HCT116 (cell line): ENCODE data around the gene KISS1R. TPM values are rescaled to one million over a fixed set of nuclear protein-coding genes. Genes with fewer than 3 reads are reported as not detected.

Experiments used
- ATAC-seq: fragments of 200-7000 bp; cut with Tn5 transposase; 2 replicates; pipeline ENCODE4 v1.9.1; 2020; ENCODE audit warnings: mild to moderate bottlenecking, moderate library complexity
- BruUV-seq: library from RNA; stranded (reverse); fragments of 400-500 nt; replicated peaks from 2 replicates; lab custom pipeline; 2021; lab: Mats Ljungman, UMichigan
- CTCF ChIA-PET: fragments of 300-600 bp; sonication (Branson Sonifier 250); formaldehyde crosslinking; loops from one replicate; lab custom pipeline; 2021; ENCODE audit warnings: antibody characterized with exemption; lab: Charles Lee
- POLR2A ChIA-PET: fragments of 300-600, 350-600 bp; sonication (Branson Sonifier 250); formaldehyde crosslinking; loops from one replicate; lab custom pipeline; 2021; ENCODE audit warnings: antibody characterized with exemption; lab: Charles Lee
- RAD21 ChIA-PET, 2 experiments: fragments of 300-600 bp; sonication (Branson Sonifier 250); formaldehyde crosslinking; loops; one replicate each; lab custom pipeline; 2023; ENCODE audit warnings: low total read pairs in 2 of 2; ENCODE audit not compliant: uncharacterized antibody in 2 of 2, unreplicated experiment in 2 of 2, low non-redundant PET in 1 of 2; lab: Charles Lee
- DNase-seq: peaks from one replicate; pipeline ENCODE4 v3.0.0-alpha.2; 2010; ENCODE audit warnings: low read depth, low spot score
- H2AFZ ChIP-seq: fragments of 200-600 bp; shearing (Covaris generic), sonication (generic); 2 replicates; pipeline ENCODE4 v1.6.1; 2017; ENCODE audit warnings: low read depth, mixed run types, mixed read lengths, antibody characterized with exemption, low read length; ENCODE audit not compliant: poor library complexity, severe bottlenecking
- H3K27ac ChIP-seq: 2 replicates; pipeline ENCODE4 v1.5.1; 2012; ENCODE audit warnings: low read depth, low read length
- H3K27me3 ChIP-seq: fragments of 200-600 bp; sonication (generic); 2 replicates; pipeline ENCODE4 v1.6.1; 2016; ENCODE audit warnings: mixed run types, low read length, mixed read lengths; ENCODE audit not compliant: insufficient read depth
- H3K36me3 ChIP-seq, 2 experiments: fragments of 200-500 bp in 1 of 2; fragments of 200-600 bp in 1 of 2; sonication (Bioruptor generic) in 1 of 2; sonication (generic) in 1 of 2; 2 replicates each; pipeline versions ENCODE4 v1.5.1 to v1.6.1; 2014 to 2016; ENCODE audit warnings: low read length in 2 of 2, inconsistent platforms in 1 of 2, mixed read lengths in 1 of 2, mixed run types in 1 of 2; ENCODE audit not compliant: insufficient read depth in 2 of 2, control insufficient read depth in 1 of 2
- H3K4me1 ChIP-seq, 2 experiments: fragments of 200-600 bp in 1 of 2; sonication (generic) in 1 of 2; 2 replicates each; pipeline versions ENCODE4 v1.5.1 to v1.6.1; 2012 to 2017; ENCODE audit warnings: low read length in 2 of 2, inconsistent platforms in 1 of 2, mild to moderate bottlenecking in 1 of 2, mixed read lengths in 1 of 2, mixed run types in 1 of 2, moderate library complexity in 1 of 2; ENCODE audit not compliant: insufficient read depth in 2 of 2, control insufficient read depth in 1 of 2
- H3K4me2 ChIP-seq: fragments of 200-600 bp; sonication (generic); 2 replicates; pipeline ENCODE4 v1.6.1; 2017; ENCODE audit warnings: mixed run types, low read length, mixed read lengths
- H3K4me3 ChIP-seq, 2 experiments: fragments of 200-600 bp in 1 of 2; sonication (generic) in 1 of 2; replicated peaks in 1 of 2; 2 replicates each; pipeline ENCODE4 v1.5.1; 2011 to 2016; ENCODE audit warnings: low read length in 2 of 2, control low read depth in 1 of 2, low read depth in 1 of 2, mild to moderate bottlenecking in 1 of 2, mixed read lengths in 1 of 2, mixed run types in 1 of 2
- H3K79me2 ChIP-seq: fragments of 200-600 bp; sonication (generic); 2 replicates; pipeline ENCODE4 v1.6.1; 2017; ENCODE audit warnings: mild to moderate bottlenecking, mixed run types, low read length, moderate library complexity, mixed read lengths; ENCODE audit not compliant: insufficient read depth
- H3K9ac ChIP-seq: fragments of 200-600 bp; sonication (generic); 2 replicates; pipeline ENCODE4 v1.6.1; 2016; ENCODE audit warnings: low read length, mixed read lengths
- H3K9me2 ChIP-seq: fragments of 200-600 bp; sonication (generic), shearing (Covaris generic); 2 replicates; pipeline ENCODE4 v1.6.1; 2017; ENCODE audit warnings: mixed run types, mild to moderate bottlenecking, moderate library complexity; ENCODE audit not compliant: insufficient read depth
- H3K9me3 ChIP-seq, 2 experiments: fragments of 200-500 bp in 1 of 2; fragments of 200-600 bp in 1 of 2; sonication (Bioruptor generic) in 1 of 2; sonication (generic) in 1 of 2; 2 replicates each; pipeline ENCODE4 v1.6.1; 2014 to 2017; ENCODE audit warnings: low read length in 2 of 2, mixed read lengths in 2 of 2, inconsistent platforms in 1 of 2, low read depth in 1 of 2, mild to moderate bottlenecking in 1 of 2, mixed run types in 1 of 2, moderate library complexity in 1 of 2; ENCODE audit not compliant: control insufficient read depth in 1 of 2, insufficient read depth in 1 of 2
- H4K20me1 ChIP-seq: fragments of 200-600 bp; sonication (generic), shearing (Covaris generic); 2 replicates; pipeline ENCODE4 v1.6.1; 2017; ENCODE audit warnings: mixed run types, mild to moderate bottlenecking, moderate library complexity; ENCODE audit not compliant: insufficient read depth
- CEBPB ChIP-seq: IDR thresholded peaks from 2 replicates; pipeline ENCODE4 v1.6.1; 2012; ENCODE audit warnings: low read depth
- EZH2phosphoT487 ChIP-seq: fragments of 200-600 bp; IDR thresholded peaks from 2 replicates; pipeline ENCODE4 v1.6.1; 2018; ENCODE audit warnings: antibody characterized with exemption, borderline replicate concordance
- JUND ChIP-seq: IDR thresholded peaks from 2 replicates; pipeline ENCODE4 v1.6.1; 2012
- POLR2AphosphoS5 ChIP-seq: IDR thresholded peaks from 2 replicates; pipeline ENCODE4 v1.6.1; 2011; ENCODE audit warnings: mild to moderate bottlenecking, low read depth, low read length, moderate library complexity
- SIN3A ChIP-seq: IDR thresholded peaks from 2 replicates; pipeline ENCODE4 v1.6.1; 2012; ENCODE audit warnings: low read depth
- SP1 ChIP-seq: IDR thresholded peaks from 2 replicates; pipeline ENCODE4 v1.6.1; 2012; ENCODE audit warnings: low read depth
- TCF7L2 ChIP-seq: IDR thresholded peaks from 2 replicates; pipeline ENCODE4 v1.7.0; 2011; ENCODE audit warnings: borderline replicate concordance, inconsistent platforms; ENCODE audit not compliant: insufficient read depth, insufficient read length; ENCODE audit errors: extremely low read depth
- YY1 ChIP-seq: IDR thresholded peaks from 2 replicates; pipeline ENCODE4 v1.6.1; 2011; ENCODE audit warnings: low read length, low read depth, moderate library complexity, mild to moderate bottlenecking; ENCODE audit not compliant: insufficient replicate concordance; ENCODE audit errors: extremely low read depth
- ZFX ChIP-seq: fragments of 450-650 bp; IDR thresholded peaks from 2 replicates; pipeline ENCODE4 v1.6.1; 2017
- intact Hi-C: fragments of 100-400 bp; cut with micrococcal nuclease; formaldehyde crosslinking; loops from 2 replicates; pipeline ENCODE4 v1.10.0; 2022
- total RNA-seq: library from RNA; stranded (reverse); gene quantifications from one replicate; pipeline ENCODE4 v1.2.1, GENCODE V29; 2021; ENCODE audit not compliant: unreplicated experiment

The KISS1R gene
- total RNA-seq, 1 experiment from 2014 or later: 5.9 TPM

- Histone ChIP-seq H3K4me3 (no peak overlapping the region), H2AFZ (no peak overlapping the region), H3K4me2 (no peak overlapping the region), H3K9me3 (no peaks in the 10 kb centered on the region), H3K4me1 (peaks cover 8 to 39% of the 10 kb centered on the region in 2 experiments), H3K79me2 (no peaks in the 10 kb centered on the region), H3K27me3 (no peaks in the 10 kb centered on the region)
- ChIA-PET POLR2A (no interaction called here), CTCF (interaction anchor here (1.0 kb wide), 1 partner anchor 149 kb away, joined by 3 read pairs; no protein-coding TSS in a partner anchor)
- no TSS peak for BruUV-seq
- ATAC-seq: no peak
- TF ChIP-seq SIN3A: no peak
- no peak for TF ChIP-seq EZH2phosphoT487
- no peak for TF ChIP-seq SP1
- peak; percentile 39; the same call in 1 of the 2 replicates for TF ChIP-seq ZFX
- TF ChIP-seq JUND: no peak
- TF ChIP-seq CEBPB: no peak
- TF ChIP-seq, all 23 proteins: peak for 1
- intact Hi-C loops: loop anchor here (2.0 to 10.0 kb wide), 2 partner anchors 63 to 265 kb away; no protein-coding TSS in a partner anchor
- DNase-seq: no peak
- Histone ChIP-seq H3K9me2 (no peaks in the 10 kb centered on the region), H3K9ac (no peak overlapping the region), H4K20me1 (no peaks in the 10 kb centered on the region), H3K36me3 (no peaks in the 10 kb centered on the region), H3K27ac (no peak overlapping the region; the same call in 1 of the 2 replicates)
- RAD21 ChIA-PET: interaction anchor here in 1 of 2 experiments (0.6 kb wide), 1 partner anchor 162 kb away, joined by 5 read pairs; no protein-coding TSS in a partner anchor
Measured at GRCh38 chr19:919199-920050, 2.3 kb downstream of the KISS1R start.

GRCh38 chr19:920051-920864, 3.1 kb downstream of the KISS1R start:
- DNase-seq: no peak
- Histone ChIP-seq H3K4me2 (no peak overlapping the region), H2AFZ (no peak overlapping the region), H3K36me3 (no peaks in the 10 kb centered on the region), H3K27ac (no peak overlapping the region), H4K20me1 (no peaks in the 10 kb centered on the region), H3K27me3 (no peaks in the 10 kb centered on the region), H3K4me3 (no peak overlapping the region), H3K9ac (no peak overlapping the region), H3K4me1 (peaks cover 8 to 47% of the 10 kb centered on the region in 2 experiments), H3K9me3 (no peaks in the 10 kb centered on the region), H3K9me2 (no peaks in the 10 kb centered on the region), H3K79me2 (no peaks in the 10 kb centered on the region)
- BruUV-seq: no TSS peak
- ATAC-seq: no peak
- intact Hi-C loops: loop anchor here (2.0 to 10.0 kb wide), 2 partner anchors 63 to 265 kb away; no protein-coding TSS in a partner anchor
- ChIA-PET RAD21 (interaction anchor here in 1 of 2 experiments (0.6 kb wide), 1 partner anchor 161 kb away, joined by 5 read pairs; no protein-coding TSS in a partner anchor), POLR2A (no interaction called here), CTCF (interaction anchor here (1.0 to 1.4 kb wide), 2 partner anchors 64 to 149 kb away, joined by 3 to 5 read pairs; partner anchors contain the start of gene WDR18)
- 0 out of 2 replicates have a peak, but pooled peaks have one; percentile 34 for TF ChIP-seq ZFX
- TF ChIP-seq TCF7L2: no peak
- TF ChIP-seq SP1: no peak
- no peak for TF ChIP-seq POLR2AphosphoS5
- no peak for TF ChIP-seq YY1
